ENCODE measurements around the gene PFDN1. TPM values are rescaled to one million over a fixed set of nuclear protein-coding genes. Genes with fewer than 3 reads are reported as not detected.

The PFDN1 gene
- total and polyA plus RNA-seq, 9 of the 15 experiments (the other 6 are each of a cell fraction or from before 2014, with no cell fraction given) = 45.5 to 215 (median 78.0) TPM

DNA sequence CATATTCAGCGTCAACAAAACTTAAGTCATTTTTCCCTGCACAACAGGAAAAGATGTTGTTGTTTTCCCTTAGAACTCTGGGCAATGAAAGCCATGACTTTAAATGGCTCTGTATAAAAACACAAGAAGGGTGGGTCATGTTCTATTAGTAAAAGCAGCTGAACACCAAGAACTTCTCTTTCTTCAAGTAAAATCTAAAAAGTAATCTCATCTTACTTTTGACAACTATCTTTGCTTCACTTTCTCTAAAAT is 9.1 kb downstream of the PFDN1 start:
- Histone ChIP-seq H3K27me3 (ENCODE audit: control insufficient read depth in 2 of 2, insufficient read depth in 2 of 2, low read length in 2 of 2) (no peaks in the 10 kb centered on the region), H3K9me3 (replicated peaks; ENCODE audit: control insufficient read depth, insufficient read depth, low read depth, low read length) (no peaks in the 10 kb centered on the region), H3K79me2 (ENCODE audit: control insufficient read depth, insufficient read depth, low read length) (peaks cover 83% of the 10 kb centered on the region), H3K4me1 (replicated peaks in 1 of 2; ENCODE audit: control insufficient read depth in 2 of 2, insufficient read depth in 2 of 2, low read length in 2 of 2) (peaks cover 0 to 9% of the 10 kb centered on the region in 2 experiments; a peak in 3 of 5 replicates), H3K9ac (ENCODE audit: insufficient read depth in 1 of 2, low read depth in 2 of 2, low read length in 2 of 2) (no peak overlapping the region), H3K36me3 (ENCODE audit: control insufficient read depth, insufficient read depth, low read length) (peaks cover 16% of the 10 kb centered on the region; the same call in 1 of the 3 replicates), H3K27ac (ENCODE audit: extremely low read depth, low read depth, low read length) (no peak overlapping the region), H3K4me3 (no peak overlapping the region), H2AFZ (ENCODE audit: low read depth, low read length) (no peak overlapping the region), H3K9me1 (ENCODE audit: control insufficient read depth, insufficient read depth, low read length) (no peaks in the 10 kb centered on the region), H3K4me2 (ENCODE audit: insufficient read depth, low read length) (no peak overlapping the region), H4K20me1 (replicated peaks; ENCODE audit: control insufficient read depth, insufficient read depth, low read length) (0 out of 2 replicates have a peak, but pooled peaks cover 3% of the 10 kb centered on the region)
- ATAC-seq (no peak), FAIRE-seq (no peak), DNase-seq (ENCODE audit: extremely low read depth in 1 of 4, low spot score in 3 of 4) (no peak)
- POLR2A ChIA-PET = interaction anchor here (0.6 to 1.1 kb wide), 2 partner anchors 11 to 398 kb away, joined by 3 read pairs; partner anchors contain the start of genes HARS1 and HARS2
- 60% methylated on average over 1 of the region's 1 CpG for WGBS (ENCODE audit: insufficient coverage, low coverage, missing lambda C conversion rate)
- CTCF ChIA-PET (ENCODE audit: low intra/inter-chr PET ratio) = interaction anchor here (1.1 kb wide), 1 partner anchor 64 kb away, joined by 4 read pairs; no protein-coding TSS in a partner anchor
- in situ Hi-C loops (cut with MboI) = no loop called here
- intact Hi-C loops (cut with micrococcal nuclease) = no loop called here
- BruUV-seq (replicated peaks) = no TSS peak
- TF ChIP-seq ESRRA (IDR thresholded peaks at IDR 0.05; ENCODE audit: borderline replicate concordance, low read depth) = no peak
- TF ChIP-seq PYGO2 (tag; IDR thresholded peaks at IDR 0.05) = no peak
- no peak for TF ChIP-seq EGR1 (conservative IDR thresholded peaks at IDR 0.05)
- TF ChIP-seq, protein P1, sequence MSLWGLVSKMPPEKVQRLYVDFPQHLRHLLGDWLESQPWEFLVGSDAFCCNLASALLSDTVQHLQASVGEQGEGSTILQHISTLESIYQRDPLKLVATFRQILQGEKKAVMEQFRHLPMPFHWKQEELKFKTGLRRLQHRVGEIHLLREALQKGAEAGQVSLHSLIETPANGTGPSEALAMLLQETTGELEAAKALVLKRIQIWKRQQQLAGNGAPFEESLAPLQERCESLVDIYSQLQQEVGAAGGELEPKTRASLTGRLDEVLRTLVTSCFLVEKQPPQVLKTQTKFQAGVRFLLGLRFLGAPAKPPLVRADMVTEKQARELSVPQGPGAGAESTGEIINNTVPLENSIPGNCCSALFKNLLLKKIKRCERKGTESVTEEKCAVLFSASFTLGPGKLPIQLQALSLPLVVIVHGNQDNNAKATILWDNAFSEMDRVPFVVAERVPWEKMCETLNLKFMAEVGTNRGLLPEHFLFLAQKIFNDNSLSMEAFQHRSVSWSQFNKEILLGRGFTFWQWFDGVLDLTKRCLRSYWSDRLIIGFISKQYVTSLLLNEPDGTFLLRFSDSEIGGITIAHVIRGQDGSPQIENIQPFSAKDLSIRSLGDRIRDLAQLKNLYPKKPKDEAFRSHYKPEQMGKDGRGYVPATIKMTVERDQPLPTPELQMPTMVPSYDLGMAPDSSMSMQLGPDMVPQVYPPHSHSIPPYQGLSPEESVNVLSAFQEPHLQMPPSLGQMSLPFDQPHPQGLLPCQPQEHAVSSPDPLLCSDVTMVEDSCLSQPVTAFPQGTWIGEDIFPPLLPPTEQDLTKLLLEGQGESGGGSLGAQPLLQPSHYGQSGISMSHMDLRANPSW (CRISPR knock-in tag; IDR thresholded peaks at IDR 0.05) = no peak
- TF ChIP-seq IRF2 (CRISPR knock-in tag; IDR thresholded peaks at IDR 0.05) = no peak
- TF ChIP-seq ZNF282 (CRISPR knock-in tag; IDR thresholded peaks at IDR 0.05) = no peak
- TF ChIP-seq SNRNP70 (optimal IDR thresholded peaks at IDR 0.05; ENCODE audit: low read depth, low read length) = no peak
- no peak for TF ChIP-seq THRAP3 (IDR thresholded peaks at IDR 0.05; ENCODE audit: borderline replicate concordance)
- TF ChIP-seq PREB (CRISPR knock-in tag; IDR thresholded peaks at IDR 0.05) = no peak
- TF ChIP-seq, protein P2, sequence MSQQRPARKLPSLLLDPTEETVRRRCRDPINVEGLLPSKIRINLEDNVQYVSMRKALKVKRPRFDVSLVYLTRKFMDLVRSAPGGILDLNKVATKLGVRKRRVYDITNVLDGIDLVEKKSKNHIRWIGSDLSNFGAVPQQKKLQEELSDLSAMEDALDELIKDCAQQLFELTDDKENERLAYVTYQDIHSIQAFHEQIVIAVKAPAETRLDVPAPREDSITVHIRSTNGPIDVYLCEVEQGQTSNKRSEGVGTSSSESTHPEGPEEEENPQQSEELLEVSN (IDR thresholded peaks at IDR 0.05; ENCODE audit: borderline replicate concordance in 1 of 2, extremely low read depth in 1 of 2, insufficient read depth in 1 of 2, insufficient read length in 1 of 2, low read depth in 1 of 2, low read length in 1 of 2, poor library complexity in 1 of 2, severe bottlenecking in 1 of 2) = no peak
- TF ChIP-seq SIN3B (IDR thresholded peaks at IDR 0.05; ENCODE audit: low read depth) = no peak
- TF ChIP-seq CREB5 (CRISPR knock-in tag; IDR thresholded peaks at IDR 0.05) = no peak
- no peak for TF ChIP-seq ZNF354B (CRISPR knock-in tag; IDR thresholded peaks at IDR 0.05)
- no peak for TF ChIP-seq HES1 (IDR thresholded peaks at IDR 0.05; ENCODE audit: low read depth)
- TF ChIP-seq, protein P3, sequence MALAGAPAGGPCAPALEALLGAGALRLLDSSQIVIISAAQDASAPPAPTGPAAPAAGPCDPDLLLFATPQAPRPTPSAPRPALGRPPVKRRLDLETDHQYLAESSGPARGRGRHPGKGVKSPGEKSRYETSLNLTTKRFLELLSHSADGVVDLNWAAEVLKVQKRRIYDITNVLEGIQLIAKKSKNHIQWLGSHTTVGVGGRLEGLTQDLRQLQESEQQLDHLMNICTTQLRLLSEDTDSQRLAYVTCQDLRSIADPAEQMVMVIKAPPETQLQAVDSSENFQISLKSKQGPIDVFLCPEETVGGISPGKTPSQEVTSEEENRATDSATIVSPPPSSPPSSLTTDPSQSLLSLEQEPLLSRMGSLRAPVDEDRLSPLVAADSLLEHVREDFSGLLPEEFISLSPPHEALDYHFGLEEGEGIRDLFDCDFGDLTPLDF (CRISPR knock-in tag; IDR thresholded peaks at IDR 0.05) = no peak

Data from K562 (cell line).